Measurements from ENCODE around the gene TAX1BP1. TPM values are rescaled to one million over a fixed set of nuclear protein-coding genes. Genes with fewer than 3 reads are reported as not detected.

TAX1BP1 gene
- total RNA-seq, 1 donor from 2014 or later, result 90.6 TPM

- no peak overlapping the region for H3K4me3 Mint-ChIP-seq (ENCODE audit: low read depth)
- H3K27ac Mint-ChIP-seq, result no peak overlapping the region
- no peak for DNase-seq (ENCODE audit: low spot score)
- peaks cover 34% of the 10 kb centered on the region for H3K4me1 Mint-ChIP-seq (ENCODE audit: low read depth)
- no peaks in the 10 kb centered on the region for H3K27me3 Mint-ChIP-seq (ENCODE audit: low read depth)
- intact Hi-C loops (cut with micrococcal nuclease), result no loop called here
- H3K9me3 Mint-ChIP-seq, result no peaks in the 10 kb centered on the region
- peaks cover 31% of the 10 kb centered on the region for H3K36me3 Mint-ChIP-seq (ENCODE audit: low read depth)
Observed at GRCh38 chr7:27745064-27745583, 5.2 kb downstream of the TAX1BP1 start.

GRCh38 chr7:27746486-27746885, 6.5 kb downstream of the TAX1BP1 start:
- H3K36me3 Mint-ChIP-seq (ENCODE audit: low read depth), result peaks cover 34% of the 10 kb centered on the region
- no peaks in the 10 kb centered on the region for H3K27me3 Mint-ChIP-seq (ENCODE audit: low read depth)
- H3K4me1 Mint-ChIP-seq (ENCODE audit: low read depth), result peaks cover 29% of the 10 kb centered on the region
- no peak overlapping the region for H3K4me3 Mint-ChIP-seq (ENCODE audit: low read depth)
- H3K27ac Mint-ChIP-seq, result no peak overlapping the region
- intact Hi-C loops (cut with micrococcal nuclease), result no loop called here
- DNase-seq (ENCODE audit: low spot score), result no peak
- H3K9me3 Mint-ChIP-seq, result no peaks in the 10 kb centered on the region

- no peak for DNase-seq (ENCODE audit: low spot score)
- Mint-ChIP-seq H3K36me3 (ENCODE audit: low read depth) (peaks cover 37% of the 10 kb centered on the region), H3K4me3 (ENCODE audit: low read depth) (no peak overlapping the region), H3K9me3 (no peaks in the 10 kb centered on the region), H3K4me1 (ENCODE audit: low read depth) (peaks cover 26% of the 10 kb centered on the region), H3K27me3 (ENCODE audit: low read depth) (no peaks in the 10 kb centered on the region), H3K27ac (no peak overlapping the region)
- intact Hi-C loops (cut with micrococcal nuclease), result no loop called here
Observed at GRCh38 chr7:27746978-27747377, 7.0 kb downstream of the TAX1BP1 start.

GRCh38 chr7:27747589-27748368, 7.8 kb downstream of the TAX1BP1 start:
- intact Hi-C loops (cut with micrococcal nuclease), result no loop called here
- no peaks in the 10 kb centered on the region for H3K9me3 Mint-ChIP-seq
- no peak overlapping the region for H3K27ac Mint-ChIP-seq
- H3K27me3 Mint-ChIP-seq (ENCODE audit: low read depth), result no peaks in the 10 kb centered on the region
- H3K4me3 Mint-ChIP-seq (ENCODE audit: low read depth), result no peak overlapping the region
- H3K4me1 Mint-ChIP-seq (ENCODE audit: low read depth), result peaks cover 20% of the 10 kb centered on the region
- DNase-seq (ENCODE audit: low spot score), result no peak
- peaks cover 42% of the 10 kb centered on the region for H3K36me3 Mint-ChIP-seq (ENCODE audit: low read depth)

- H3K27me3 Mint-ChIP-seq (ENCODE audit: low read depth), result no peaks in the 10 kb centered on the region
- H3K27ac Mint-ChIP-seq, result no peak overlapping the region
- DNase-seq (ENCODE audit: low spot score), result no peak
- intact Hi-C loops (cut with micrococcal nuclease), result no loop called here
- no peaks in the 10 kb centered on the region for H3K9me3 Mint-ChIP-seq
- peaks cover 54% of the 10 kb centered on the region for H3K36me3 Mint-ChIP-seq (ENCODE audit: low read depth)
- H3K4me3 Mint-ChIP-seq (ENCODE audit: low read depth), result no peak overlapping the region
- peaks cover 12% of the 10 kb centered on the region for H3K4me1 Mint-ChIP-seq (ENCODE audit: low read depth)
Observed at GRCh38 chr7:27750316-27750715, 10.4 kb downstream of the TAX1BP1 start.

- DNase-seq (ENCODE audit: low spot score), result no peak
- peaks cover 10% of the 10 kb centered on the region for H3K4me1 Mint-ChIP-seq (ENCODE audit: low read depth)
- H3K27ac Mint-ChIP-seq, result no peak overlapping the region
- no peaks in the 10 kb centered on the region for H3K27me3 Mint-ChIP-seq (ENCODE audit: low read depth)
- H3K4me3 Mint-ChIP-seq (ENCODE audit: low read depth), result no peak overlapping the region
- peaks cover 68% of the 10 kb centered on the region for H3K36me3 Mint-ChIP-seq (ENCODE audit: low read depth)
- H3K9me3 Mint-ChIP-seq, result no peaks in the 10 kb centered on the region
- intact Hi-C loops (cut with micrococcal nuclease), result no loop called here
Observed at GRCh38 chr7:27751888-27752660, 12.1 kb downstream of the TAX1BP1 start.

GRCh38 chr7:27753863-27754262, 13.9 kb downstream of the TAX1BP1 start:
- peaks cover 72% of the 10 kb centered on the region for H3K36me3 Mint-ChIP-seq (ENCODE audit: low read depth)
- peaks cover 8% of the 10 kb centered on the region for H3K4me1 Mint-ChIP-seq (ENCODE audit: low read depth)

GRCh38 chr7:27756298-27756697, 16.3 kb downstream of the TAX1BP1 start:
- Mint-ChIP-seq H3K9me3 (no peaks in the 10 kb centered on the region), H3K4me1 (ENCODE audit: low read depth) (peaks cover 3% of the 10 kb centered on the region), H3K27me3 (ENCODE audit: low read depth) (no peaks in the 10 kb centered on the region), H3K27ac (no peak overlapping the region), H3K4me3 (ENCODE audit: low read depth) (no peak overlapping the region), H3K36me3 (ENCODE audit: low read depth) (peaks cover 58% of the 10 kb centered on the region)
- DNase-seq (ENCODE audit: low spot score), result no peak
- intact Hi-C loops (cut with micrococcal nuclease), result no loop called here

More at GRCh38 chr7:27753863-27754262, 13.9 kb downstream of the TAX1BP1 start:
- Mint-ChIP-seq H3K4me3 (ENCODE audit: low read depth) (no peak overlapping the region), H3K27ac (no peak overlapping the region), H3K27me3 (ENCODE audit: low read depth) (no peaks in the 10 kb centered on the region), H3K9me3 (no peaks in the 10 kb centered on the region)
- intact Hi-C loops (cut with micrococcal nuclease), result no loop called here
- no peak for DNase-seq (ENCODE audit: low spot score)

- no peak overlapping the region for H3K27ac Mint-ChIP-seq
- DNase-seq (ENCODE audit: low spot score), result no peak
- peaks cover 5% of the 10 kb centered on the region for H3K4me1 Mint-ChIP-seq (ENCODE audit: low read depth)
- peaks cover 51% of the 10 kb centered on the region for H3K36me3 Mint-ChIP-seq (ENCODE audit: low read depth)
- no peak overlapping the region for H3K4me3 Mint-ChIP-seq (ENCODE audit: low read depth)
- intact Hi-C loops (cut with micrococcal nuclease), result no loop called here
- H3K9me3 Mint-ChIP-seq, result no peaks in the 10 kb centered on the region
- no peaks in the 10 kb centered on the region for H3K27me3 Mint-ChIP-seq (ENCODE audit: low read depth)
Observed at GRCh38 chr7:27759491-27759890, 19.5 kb downstream of the TAX1BP1 start.

- H3K9me3 Mint-ChIP-seq, result no peaks in the 10 kb centered on the region
- intact Hi-C loops (cut with micrococcal nuclease), result no loop called here
- peaks cover 42% of the 10 kb centered on the region for H3K36me3 Mint-ChIP-seq (ENCODE audit: low read depth)
- no peak overlapping the region for H3K4me3 Mint-ChIP-seq (ENCODE audit: low read depth)
- H3K4me1 Mint-ChIP-seq (ENCODE audit: low read depth), result peaks cover 8% of the 10 kb centered on the region
- no peaks in the 10 kb centered on the region for H3K27me3 Mint-ChIP-seq (ENCODE audit: low read depth)
- H3K27ac Mint-ChIP-seq, result no peak overlapping the region
- no peak for DNase-seq (ENCODE audit: low spot score)
Observed at GRCh38 chr7:27762062-27762461, 22.1 kb downstream of the TAX1BP1 start.

GRCh38 chr7:27763983-27764508, 24.1 kb downstream of the TAX1BP1 start:
- no peak for DNase-seq (ENCODE audit: low spot score)
- no peaks in the 10 kb centered on the region for H3K9me3 Mint-ChIP-seq
- H3K27ac Mint-ChIP-seq, result no peak overlapping the region
- H3K36me3 Mint-ChIP-seq (ENCODE audit: low read depth), result peaks cover 30% of the 10 kb centered on the region
- intact Hi-C loops (cut with micrococcal nuclease), result no loop called here
- no peaks in the 10 kb centered on the region for H3K27me3 Mint-ChIP-seq (ENCODE audit: low read depth)
- peaks cover 5% of the 10 kb centered on the region for H3K4me1 Mint-ChIP-seq (ENCODE audit: low read depth)
- no peak overlapping the region for H3K4me3 Mint-ChIP-seq (ENCODE audit: low read depth)

- H3K4me1 Mint-ChIP-seq (ENCODE audit: low read depth), result peaks cover 5% of the 10 kb centered on the region
- no peak for DNase-seq (ENCODE audit: low spot score)
- no peaks in the 10 kb centered on the region for H3K27me3 Mint-ChIP-seq (ENCODE audit: low read depth)
- no peaks in the 10 kb centered on the region for H3K9me3 Mint-ChIP-seq
- peaks cover 38% of the 10 kb centered on the region for H3K36me3 Mint-ChIP-seq (ENCODE audit: low read depth)
- no peak overlapping the region for H3K4me3 Mint-ChIP-seq (ENCODE audit: low read depth)
- H3K27ac Mint-ChIP-seq, result no peak overlapping the region
- intact Hi-C loops (cut with micrococcal nuclease), result no loop called here
Observed at GRCh38 chr7:27765841-27766240, 25.9 kb downstream of the TAX1BP1 start.

- Mint-ChIP-seq H3K4me3 (ENCODE audit: low read depth) (no peak overlapping the region), H3K36me3 (ENCODE audit: low read depth) (peaks cover 39% of the 10 kb centered on the region), H3K4me1 (ENCODE audit: low read depth) (peaks cover 5% of the 10 kb centered on the region), H3K27me3 (ENCODE audit: low read depth) (no peaks in the 10 kb centered on the region), H3K27ac (no peak overlapping the region), H3K9me3 (no peaks in the 10 kb centered on the region)
- intact Hi-C loops (cut with micrococcal nuclease), result no loop called here
- no peak for DNase-seq (ENCODE audit: low spot score)
Observed at GRCh38 chr7:27767374-27767773, 27.4 kb downstream of the TAX1BP1 start.

Data from activated T-helper 2 cell treated with anti-CD3 and anti-CD28 coated beads, Interferon-gamma antibody, Interleukin-2, Interleukin-4, amounts not matched to agents 10 μg/mL and 5 μg/mL and 100 μg/mL, durations not matched to agents 14 hours and 24 hours and 36 hours (primary cell).